GM18499 (cell line): ENCODE results near the gene F7.
"Not testable (repeated sequence)": the region's sequence is repeated elsewhere in the genome, so short reads cannot be mapped to it uniquely, and the experiment has no call there.

Experiments
- ATAC-seq: cut with Tn5 transposase; IDR thresholded peaks from one replicate; pipeline ENCODE4 v1.9.1; 2021; ENCODE audit warnings: moderate number of reproducible peaks; ENCODE audit not compliant: insufficient read depth, unreplicated experiment

F7 gene

GRCh38 chr13:113098162-113098732 lies 7.3 kb upstream of the F7 start:
- ATAC-seq, result no peak

GRCh38 chr13:113099142-113099541 lies 6.4 kb upstream of the F7 start:
- ATAC-seq, result no peak

GRCh38 chr13:113102302-113102701 lies 3.3 kb upstream of the F7 start:
- not testable (repeated sequence) for ATAC-seq

GRCh38 chr13:113102727-113103126 lies 2.9 kb upstream of the F7 start:
- no peak for ATAC-seq

GRCh38 chr13:113103646-113104045 lies 1.9 kb upstream of the F7 start:
- ATAC-seq, result no peak

GRCh38 chr13:113105921-113106452 lies 396 bp downstream of the F7 start:
- no peak for ATAC-seq

- no peak for ATAC-seq
Observed at GRCh38 chr13:113106711-113107351, 1.2 kb downstream of the F7 start.

- ATAC-seq, result not testable (repeated sequence)
Observed at GRCh38 chr13:113108521-113108920, 2.9 kb downstream of the F7 start.

GRCh38 chr13:113109151-113110047 lies 3.8 kb downstream of the F7 start:
- ATAC-seq, result no peak

- ATAC-seq, result no peak
Observed at GRCh38 chr13:113110048-113110851, 4.7 kb downstream of the F7 start.

- ATAC-seq, result no peak
Observed at GRCh38 chr13:113110852-113111315, 5.3 kb downstream of the F7 start.

GRCh38 chr13:113111821-113112220 lies 6.2 kb downstream of the F7 start:
- ATAC-seq, result not testable (repeated sequence)

- not testable (repeated sequence) for ATAC-seq
Observed at GRCh38 chr13:113112475-113112874, 6.9 kb downstream of the F7 start.

GRCh38 chr13:113112893-113113845 lies 7.6 kb downstream of the F7 start:
- no peak for ATAC-seq

GRCh38 chr13:113113846-113114271 lies 8.3 kb downstream of the F7 start:
- no peak for ATAC-seq

GRCh38 chr13:113114511-113115362 lies 9.1 kb downstream of the F7 start:
- no peak for ATAC-seq

- ATAC-seq, result no peak
Observed at GRCh38 chr13:113115363-113116205, 10.0 kb downstream of the F7 start.
